ENCODE data around the gene RASSF8. TPM values are rescaled to one million over a fixed set of nuclear protein-coding genes. Genes with fewer than 3 reads are reported as not detected.

RASSF8 gene
- total RNA-seq, 1 experiment from 2014 or later, result 51.2 TPM

GRCh38 chr12:26096036-26096435 lies 137.6 kb downstream of the RASSF8 start:
- Histone ChIP-seq H3K4me1 (ENCODE audit: insufficient read depth, low read length) (peaks cover 51% of the 10 kb centered on the region), H3K27ac (ENCODE audit: low read length) (no peak overlapping the region), H3K4me3 (ENCODE audit: low read length) (no peak overlapping the region), H3F3A (ENCODE audit: low read length, unreplicated experiment) (no peaks in the 10 kb centered on the region), H3K79me2 (ENCODE audit: low read length) (no peaks in the 10 kb centered on the region), H2AFZ (ENCODE audit: low read length) (no peak overlapping the region), H4K20me1 (ENCODE audit: low read length) (no peaks in the 10 kb centered on the region), H3K9me3 (ENCODE audit: low read length) (no peaks in the 10 kb centered on the region), H3K27me3 (ENCODE audit: low read length) (no peaks in the 10 kb centered on the region), H3K9me2 (replicated peaks; ENCODE audit: low read length) (no peaks in the 10 kb centered on the region), H3K4me2 (ENCODE audit: low read length) (no peak overlapping the region), H3K9ac (ENCODE audit: low read length) (no peak overlapping the region), H3K36me3 (ENCODE audit: low read depth, low read length) (no peaks in the 10 kb centered on the region)
- no TSS peak for BruUV-seq (replicated peaks)
- DNase-seq, result no peak
- intact Hi-C loops (cut with micrococcal nuclease), result loop anchor here (2.0 to 5.0 kb wide), 3 partner anchors 51 to 536 kb away; no protein-coding TSS in a partner anchor
- ATAC-seq, result no peak
- ChIA-PET POLR2A (ENCODE audit: unreplicated experiment) (no interaction called here), CTCF (no interaction called here)
- TF ChIP-seq, protein P1, sequence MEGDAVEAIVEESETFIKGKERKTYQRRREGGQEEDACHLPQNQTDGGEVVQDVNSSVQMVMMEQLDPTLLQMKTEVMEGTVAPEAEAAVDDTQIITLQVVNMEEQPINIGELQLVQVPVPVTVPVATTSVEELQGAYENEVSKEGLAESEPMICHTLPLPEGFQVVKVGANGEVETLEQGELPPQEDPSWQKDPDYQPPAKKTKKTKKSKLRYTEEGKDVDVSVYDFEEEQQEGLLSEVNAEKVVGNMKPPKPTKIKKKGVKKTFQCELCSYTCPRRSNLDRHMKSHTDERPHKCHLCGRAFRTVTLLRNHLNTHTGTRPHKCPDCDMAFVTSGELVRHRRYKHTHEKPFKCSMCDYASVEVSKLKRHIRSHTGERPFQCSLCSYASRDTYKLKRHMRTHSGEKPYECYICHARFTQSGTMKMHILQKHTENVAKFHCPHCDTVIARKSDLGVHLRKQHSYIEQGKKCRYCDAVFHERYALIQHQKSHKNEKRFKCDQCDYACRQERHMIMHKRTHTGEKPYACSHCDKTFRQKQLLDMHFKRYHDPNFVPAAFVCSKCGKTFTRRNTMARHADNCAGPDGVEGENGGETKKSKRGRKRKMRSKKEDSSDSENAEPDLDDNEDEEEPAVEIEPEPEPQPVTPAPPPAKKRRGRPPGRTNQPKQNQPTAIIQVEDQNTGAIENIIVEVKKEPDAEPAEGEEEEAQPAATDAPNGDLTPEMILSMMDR (conservative IDR thresholded peaks at IDR 0.05; ENCODE audit: low read depth, low read length), result no peak
- TF ChIP-seq EZH2 (IDR thresholded peaks at IDR 0.05; ENCODE audit: low read length, unreplicated experiment), result no peak
- TF ChIP-seq EZH2phosphoT487 (IDR thresholded peaks at IDR 0.05; ENCODE audit: borderline replicate concordance, low read length), result no peak

- peak overlapping the region; percentile 62 for H3K4me2 ChIP-seq (ENCODE audit: low read length)
- H4K20me1 ChIP-seq (ENCODE audit: low read length), result no peaks in the 10 kb centered on the region
- no peaks in the 10 kb centered on the region for H3K79me2 ChIP-seq (ENCODE audit: low read length)
- no peaks in the 10 kb centered on the region for H3K27me3 ChIP-seq (ENCODE audit: low read length)
- H3K4me1 ChIP-seq (ENCODE audit: insufficient read depth, low read length), result peaks cover 50% of the 10 kb centered on the region
- H3F3A ChIP-seq (ENCODE audit: low read length, unreplicated experiment), result no peaks in the 10 kb centered on the region
- ChIA-PET CTCF (interaction anchor here (0.5 to 1.0 kb wide), 6 partner anchors 16 to 599 kb away, joined by 3 to 8 read pairs (median 4); no protein-coding TSS in a partner anchor), POLR2A (ENCODE audit: unreplicated experiment) (no interaction called here)
- DNase-seq (peak; percentile 93), ATAC-seq (peak; percentile 94)
- no TSS peak for BruUV-seq (replicated peaks)
- H3K9me3 ChIP-seq (ENCODE audit: low read length), result no peaks in the 10 kb centered on the region
- H3K9me2 ChIP-seq (replicated peaks; ENCODE audit: low read length), result no peaks in the 10 kb centered on the region
- no peak for TF ChIP-seq EZH2phosphoT487 (IDR thresholded peaks at IDR 0.05; ENCODE audit: borderline replicate concordance, low read length)
- no peak for TF ChIP-seq EZH2 (IDR thresholded peaks at IDR 0.05; ENCODE audit: low read length, unreplicated experiment)
- TF ChIP-seq, protein P1 (conservative IDR thresholded peaks at IDR 0.05; ENCODE audit: low read depth, low read length), result peak; percentile 99
- H3K4me3 ChIP-seq (ENCODE audit: low read length), result 0 out of 2 replicates have a peak overlapping the region, but pooled peaks have one; percentile 8
- intact Hi-C loops (cut with micrococcal nuclease), result loop anchor here (1.0 to 5.0 kb wide), 8 partner anchors 22 to 604 kb away; no protein-coding TSS in a partner anchor
- H3K9ac ChIP-seq (ENCODE audit: low read length), result peak overlapping the region; percentile 25
- H3K27ac ChIP-seq (ENCODE audit: low read length), result peak overlapping the region; percentile 36
- H3K36me3 ChIP-seq (ENCODE audit: low read depth, low read length), result no peaks in the 10 kb centered on the region
- peak overlapping the region; percentile 79 for H2AFZ ChIP-seq (ENCODE audit: low read length)
Observed at GRCh38 chr12:26097046-26097878, 138.8 kb downstream of the RASSF8 start.
